Sigmoid colon (tissue), 4 donors: Measurements from ENCODE around the gene NCKAP5.

Source experiments
- EP300 ChIP-seq, 4 donors: sonication (generic); formaldehyde crosslinking; IDR thresholded peaks; one replicate each; pipeline ENCODE4 v1.6.1; 2017; ENCODE audit warnings: antibody characterized with exemption in 4 of 4
- POLR2A ChIP-seq, 2 donors: fragments of 450-650 bp; IDR thresholded peaks; one replicate each; pipeline ENCODE4 v1.6.1; 2016; ENCODE audit warnings: antibody characterized with exemption in 2 of 2, mild to moderate bottlenecking in 2 of 2, moderate library complexity in 2 of 2
- POLR2AphosphoS5 ChIP-seq, 4 donors: sonication (generic); formaldehyde crosslinking; IDR thresholded peaks; one replicate each; pipeline ENCODE4 v1.6.1; 2017; ENCODE audit warnings: antibody characterized with exemption in 4 of 4
- TF ChIP-seq, protein P1 (sequence below), 4 experiments: fragments of 450-650 bp in 3 of 4; fragments of 200-600 bp in 1 of 4; IDR thresholded peaks; one replicate each; pipeline ENCODE4 v1.5.1; 2016 to 2019; ENCODE audit warnings: antibody characterized with exemption in 4 of 4, mild to moderate bottlenecking in 3 of 4, moderate library complexity in 2 of 4

DNA sequence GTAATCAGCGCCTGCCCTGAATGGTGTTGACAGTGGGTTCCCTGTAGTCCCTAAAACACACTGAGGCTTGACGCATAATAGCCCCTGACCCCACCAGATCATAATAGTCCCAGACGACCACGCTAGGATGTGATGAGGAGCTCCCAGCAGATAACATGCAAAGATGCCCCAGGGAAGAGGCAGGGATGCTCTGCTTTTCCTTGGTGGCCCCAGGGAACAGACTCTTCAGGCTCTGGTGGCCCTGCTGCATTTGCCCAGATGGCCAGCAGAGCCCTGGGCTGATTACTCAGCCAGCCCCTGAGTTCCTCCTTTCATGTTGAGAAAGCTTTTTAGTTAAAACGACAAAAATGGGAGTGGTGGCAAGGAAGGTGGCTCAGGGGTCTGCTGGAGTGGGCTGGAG is 5.9 kb upstream of the NCKAP5 start:
- TF ChIP-seq, protein P1, sequence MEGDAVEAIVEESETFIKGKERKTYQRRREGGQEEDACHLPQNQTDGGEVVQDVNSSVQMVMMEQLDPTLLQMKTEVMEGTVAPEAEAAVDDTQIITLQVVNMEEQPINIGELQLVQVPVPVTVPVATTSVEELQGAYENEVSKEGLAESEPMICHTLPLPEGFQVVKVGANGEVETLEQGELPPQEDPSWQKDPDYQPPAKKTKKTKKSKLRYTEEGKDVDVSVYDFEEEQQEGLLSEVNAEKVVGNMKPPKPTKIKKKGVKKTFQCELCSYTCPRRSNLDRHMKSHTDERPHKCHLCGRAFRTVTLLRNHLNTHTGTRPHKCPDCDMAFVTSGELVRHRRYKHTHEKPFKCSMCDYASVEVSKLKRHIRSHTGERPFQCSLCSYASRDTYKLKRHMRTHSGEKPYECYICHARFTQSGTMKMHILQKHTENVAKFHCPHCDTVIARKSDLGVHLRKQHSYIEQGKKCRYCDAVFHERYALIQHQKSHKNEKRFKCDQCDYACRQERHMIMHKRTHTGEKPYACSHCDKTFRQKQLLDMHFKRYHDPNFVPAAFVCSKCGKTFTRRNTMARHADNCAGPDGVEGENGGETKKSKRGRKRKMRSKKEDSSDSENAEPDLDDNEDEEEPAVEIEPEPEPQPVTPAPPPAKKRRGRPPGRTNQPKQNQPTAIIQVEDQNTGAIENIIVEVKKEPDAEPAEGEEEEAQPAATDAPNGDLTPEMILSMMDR (IDR thresholded peaks at IDR 0.05): no peak
- TF ChIP-seq EP300 (IDR thresholded peaks at IDR 0.05) (no peak), POLR2AphosphoS5 (IDR thresholded peaks at IDR 0.05) (no peak), POLR2A (IDR thresholded peaks at IDR 0.05) (no peak)
